IMR-90 (cell line): ENCODE measurements around the gene SIM2. TPM values are rescaled to one million over a fixed set of nuclear protein-coding genes. Genes with fewer than 3 reads are reported as not detected.

ENCODE experiments used
- BHLHE40 ChIP-seq: fragments of 150-350 bp; IDR thresholded peaks from 2 replicates; pipeline ENCODE4 v1.6.1; 2016; ENCODE audit warnings: mild to moderate bottlenecking, low read depth, low read length
- CHD1 ChIP-seq: IDR thresholded peaks from 2 replicates; pipeline ENCODE4 v1.6.1; 2012; ENCODE audit warnings: low read depth, low read length, improper control_type of control experiment
- MAZ ChIP-seq: IDR thresholded peaks from 2 replicates; pipeline ENCODE4 v1.6.1; 2012; ENCODE audit warnings: low read depth, mild to moderate bottlenecking, low read length, improper control_type of control experiment, moderate library complexity, borderline replicate concordance
- MXI1 ChIP-seq: IDR thresholded peaks from 2 replicates; pipeline ENCODE4 v1.6.1; 2012; ENCODE audit warnings: low read depth, mild to moderate bottlenecking, low read length, moderate library complexity, borderline replicate concordance
- RCOR1 ChIP-seq: IDR thresholded peaks from 2 replicates; pipeline ENCODE4 v1.6.1; 2012; ENCODE audit warnings: mild to moderate bottlenecking, low read length, improper control_type of control experiment; ENCODE audit not compliant: insufficient replicate concordance
- SMC3 ChIP-seq: fragments of 150-350 bp; IDR thresholded peaks from 2 replicates; pipeline ENCODE4 v1.6.1; 2016; ENCODE audit warnings: low read depth, mild to moderate bottlenecking, antibody characterized with exemption, low read length, moderate library complexity
- polyA plus RNA-seq, 3 experiments: library from polyadenylated mRNA; depleted of rRNA; stranded (reverse); fragments of >200 nt; gene quantifications; 2 replicates each; pipeline ENCODE4 v1.2.3, GENCODE V29; 2012; ENCODE audit warnings: low replicate concordance in 1 of 3
- total RNA-seq: library from RNA; depleted of rRNA; stranded (reverse); fragments of >200 nt; gene quantifications from 2 replicates; pipeline ENCODE4 v1.2.3, GENCODE V29; 2012

The SIM2 gene
- total and polyA plus RNA-seq, 2 of the 4 experiments (the other 2 are of a cell fraction), result 2.2 to 7.5 TPM

- TF ChIP-seq MXI1 (no peak), SMC3 (peak; percentile 47; the same call in 1 of the 2 replicates), BHLHE40 (no peak), RCOR1 (no peak), CHD1 (no peak), MAZ (no peak; the same call in 1 of the 2 replicates)
These were observed 49.0 kb downstream of the SIM2 start (continued) for GRCh38 chr21:36747815-36748383.
